ENCODE measurements around the gene LCE2A.

The LCE2A gene

GRCh38 chr1:152707860-152708259 lies 9.7 kb downstream of the LCE2A start, which contains the start of gene LCE4A:
Gene LCE4A, plus strand, starts transcription at chr1:152708160. Its CDS starts 916 bp downstream, at chr1:152709076.
- H3K27ac ChIP-seq: no peak within 1 kb of the TSS
- TF ChIP-seq ZFX (IDR thresholded peaks at IDR 0.05) (no peak), CTCF (conservative IDR thresholded peaks at IDR 0.05) (no peak)

- H3K27ac ChIP-seq: no peak overlapping the region
- TF ChIP-seq CTCF (conservative IDR thresholded peaks at IDR 0.05) (no peak), ZFX (IDR thresholded peaks at IDR 0.05) (no peak)
Observed at GRCh38 chr1:152718238-152718637, 20.1 kb downstream of the LCE2A start.

GRCh38 chr1:152725261-152725660 lies 27.1 kb downstream of the LCE2A start:
- no peak overlapping the region for H3K27ac ChIP-seq
- TF ChIP-seq ZFX (IDR thresholded peaks at IDR 0.05) (no peak), CTCF (conservative IDR thresholded peaks at IDR 0.05) (no peak)

- TF ChIP-seq ZFX (IDR thresholded peaks at IDR 0.05): no peak
- no peak for TF ChIP-seq CTCF (conservative IDR thresholded peaks at IDR 0.05)
- H3K27ac ChIP-seq: no peak overlapping the region
Observed at GRCh38 chr1:152728986-152729385, 30.8 kb downstream of the LCE2A start.

GRCh38 chr1:152735648-152736047 lies 37.5 kb downstream of the LCE2A start:
- peak; percentile 59 for TF ChIP-seq CTCF (conservative IDR thresholded peaks at IDR 0.05)
- no peak for TF ChIP-seq ZFX (IDR thresholded peaks at IDR 0.05)
- no peak overlapping the region for H3K27ac ChIP-seq

- TF ChIP-seq ZFX (IDR thresholded peaks at IDR 0.05) (no peak), CTCF (conservative IDR thresholded peaks at IDR 0.05) (no peak)
- no peak overlapping the region for H3K27ac ChIP-seq
Observed at GRCh38 chr1:152737997-152738396, 39.9 kb downstream of the LCE2A start.

- TF ChIP-seq CTCF (conservative IDR thresholded peaks at IDR 0.05) (no peak), ZFX (IDR thresholded peaks at IDR 0.05) (no peak)
- H3K27ac ChIP-seq: no peak overlapping the region
Observed at GRCh38 chr1:152739841-152740240, 41.7 kb downstream of the LCE2A start.

All from C4-2B (cell line).